Astrocyte (in vitro differentiated cells and primary cell): ENCODE results near the gene UBTD1. TPM values are rescaled to one million over a fixed set of nuclear protein-coding genes. Genes with fewer than 3 reads are reported as not detected.

Experiments
- DNase-seq: peaks from one replicate; pipeline ENCODE4 v3.0.0-alpha.2; 2010; ENCODE audit warnings: low read depth
- FAIRE-seq: peaks from 2 replicates; lab custom pipeline; 2011; peaks lifted over from hg19 to GRCh38; lab: Jason Lieb, UNC
- H2AFZ ChIP-seq: 2 replicates; pipeline ENCODE4 v1.6.0; 2012; ENCODE audit warnings: low read depth, low read length, inconsistent platforms
- H3K27ac ChIP-seq: 2 replicates; pipeline ENCODE4 v1.5.1; 2011; ENCODE audit warnings: low read depth, low read length, inconsistent platforms
- H3K27me3 ChIP-seq: 2 replicates; pipeline ENCODE4 v1.6.0; 2011; ENCODE audit warnings: low read length, inconsistent platforms; ENCODE audit not compliant: insufficient read depth
- H3K36me3 ChIP-seq: 2 replicates; pipeline ENCODE4 v1.5.1; 2011; ENCODE audit warnings: low read length, inconsistent platforms; ENCODE audit not compliant: insufficient read depth
- H3K4me1 ChIP-seq: 2 replicates; pipeline ENCODE4 v1.5.1; 2011; ENCODE audit warnings: low read length, inconsistent platforms; ENCODE audit not compliant: insufficient read depth
- H3K4me2 ChIP-seq: 2 replicates; pipeline ENCODE4 v1.6.0; 2012; ENCODE audit warnings: low read length, inconsistent platforms
- H3K4me3 ChIP-seq: 2 replicates; pipeline ENCODE4 v1.5.1; 2011; ENCODE audit warnings: low read depth, mild to moderate bottlenecking, low read length, inconsistent platforms; ENCODE audit not compliant: insufficient read depth
- H3K79me2 ChIP-seq: 2 replicates; pipeline ENCODE4 v1.6.0; 2012; ENCODE audit warnings: mild to moderate bottlenecking, low read length, inconsistent platforms; ENCODE audit not compliant: insufficient read depth
- H3K9ac ChIP-seq: 2 replicates; pipeline ENCODE4 v1.6.0; 2012; ENCODE audit warnings: mild to moderate bottlenecking, low read length, inconsistent platforms
- H3K9me3 ChIP-seq: 2 replicates; pipeline ENCODE4 v1.5.1; 2012; ENCODE audit warnings: low read depth, mild to moderate bottlenecking, low read length, inconsistent platforms; ENCODE audit not compliant: insufficient read depth
- H4K20me1 ChIP-seq: 2 replicates; pipeline ENCODE4 v1.6.0; 2012; ENCODE audit warnings: low read length, inconsistent platforms; ENCODE audit not compliant: insufficient read depth
- H3K27ac Mint-ChIP-seq: one replicate; pipeline ENCODE4 v1.8.0; 2021; ENCODE audit warnings: mild to moderate bottlenecking, mixed read lengths; ENCODE audit not compliant: unreplicated experiment
- H3K27me3 Mint-ChIP-seq: one replicate; pipeline ENCODE4 v1.8.0; 2021; ENCODE audit warnings: low read depth, mixed read lengths; ENCODE audit not compliant: unreplicated experiment
- H3K36me3 Mint-ChIP-seq: one replicate; pipeline ENCODE4 v1.8.0; 2021; ENCODE audit warnings: low read depth, mixed read lengths; ENCODE audit not compliant: unreplicated experiment
- H3K4me1 Mint-ChIP-seq: one replicate; pipeline ENCODE4 v1.8.0; 2021; ENCODE audit warnings: low read depth, mixed read lengths; ENCODE audit not compliant: unreplicated experiment
- H3K4me3 Mint-ChIP-seq: one replicate; pipeline ENCODE4 v1.8.0; 2021; ENCODE audit warnings: mild to moderate bottlenecking, moderate library complexity, mixed read lengths; ENCODE audit not compliant: unreplicated experiment
- H3K9me3 Mint-ChIP-seq: one replicate; pipeline ENCODE4 v1.8.0; 2021; ENCODE audit warnings: mild to moderate bottlenecking, mixed read lengths; ENCODE audit not compliant: unreplicated experiment
- CTCF ChIP-seq: IDR thresholded peaks from 2 replicates; pipeline ENCODE4 v1.5.1; 2011; ENCODE audit warnings: low read depth, mild to moderate bottlenecking, inconsistent platforms, low read length, moderate library complexity; ENCODE audit not compliant: insufficient read depth
- EZH2 ChIP-seq: IDR thresholded peaks from 2 replicates; pipeline ENCODE4 v1.6.1; 2012; ENCODE audit warnings: mild to moderate bottlenecking, low read length, inconsistent platforms; ENCODE audit not compliant: insufficient read depth
- total RNA-seq: library from RNA; stranded (reverse); gene quantifications from 2 replicates; pipeline ENCODE4 v1.2.1, GENCODE V29; 2021

UBTD1 gene
- total RNA-seq, 1 donor from 2014 or later, result 73.1 TPM

- Histone ChIP-seq H3K4me3 (no peak overlapping the region), H3K36me3 (no peaks in the 10 kb centered on the region), H3K4me1 (peaks cover 15% of the 10 kb centered on the region), H4K20me1 (peaks cover 12% of the 10 kb centered on the region), H3K27me3 (no peaks in the 10 kb centered on the region), H3K9me3 (no peaks in the 10 kb centered on the region), H3K9ac (peak overlapping the region; percentile 7), H3K4me2 (no peak overlapping the region), H2AFZ (no peak overlapping the region), H3K79me2 (peaks cover 50% of the 10 kb centered on the region), H3K27ac (no peak overlapping the region)
- Mint-ChIP-seq H3K4me3 (peak overlapping the region; percentile 63), H3K27me3 (no peaks in the 10 kb centered on the region), H3K27ac (peak overlapping the region; percentile 15), H3K9me3 (no peaks in the 10 kb centered on the region), H3K36me3 (peaks cover 7% of the 10 kb centered on the region), H3K4me1 (peaks cover 56% of the 10 kb centered on the region)
- no peak for DNase-seq
- no peak for FAIRE-seq
- TF ChIP-seq CTCF (no peak), EZH2 (no peak)
Measured at GRCh38 chr10:97549587-97550322, 51.0 kb downstream of the UBTD1 start.

- H3K4me1 ChIP-seq, result peaks cover 15% of the 10 kb centered on the region
- Mint-ChIP-seq H3K36me3 (peaks cover 7% of the 10 kb centered on the region), H3K9me3 (no peaks in the 10 kb centered on the region), H3K27me3 (no peaks in the 10 kb centered on the region), H3K27ac (peak overlapping the region; percentile 15), H3K4me3 (peak overlapping the region; percentile 21), H3K4me1 (peaks cover 53% of the 10 kb centered on the region)
- no peaks in the 10 kb centered on the region for H3K27me3 ChIP-seq
- H3K9ac ChIP-seq, result no peak overlapping the region
- no peak overlapping the region for H3K4me3 ChIP-seq
- no peaks in the 10 kb centered on the region for H3K36me3 ChIP-seq
- no peak overlapping the region for H3K4me2 ChIP-seq
- TF ChIP-seq EZH2, result no peak
- TF ChIP-seq CTCF, result no peak
- peaks cover 12% of the 10 kb centered on the region for H4K20me1 ChIP-seq
- no peak overlapping the region for H3K27ac ChIP-seq
- no peak overlapping the region for H2AFZ ChIP-seq
- FAIRE-seq (no peak), DNase-seq (no peak)
- H3K9me3 ChIP-seq, result no peaks in the 10 kb centered on the region
- H3K79me2 ChIP-seq, result peaks cover 45% of the 10 kb centered on the region
Measured at GRCh38 chr10:97550336-97551149, 51.8 kb downstream of the UBTD1 start.
